A549 (cell line): Measurements from ENCODE around the gene FJX1. TPM values are rescaled to one million over a fixed set of nuclear protein-coding genes. Genes with fewer than 3 reads are reported as not detected.
"Not testable (repeated sequence)": the region's sequence is repeated elsewhere in the genome, so short reads cannot be mapped to it uniquely, and the experiment has no call there.

Experiments used
- ATAC-seq, 2 experiments: fragments of 200-7000 bp in 1 of 2; fragments of >200 bp in 1 of 2; cut with Nextera tagmentation in 1 of 2; cut with Tn5 transposase in 1 of 2; 3 replicates each; pipeline versions ENCODE4 v1.8.0 to v1.9.1; 2018 to 2020; ENCODE audit warnings: mild to moderate bottlenecking in 1 of 2, moderate library complexity in 1 of 2
- CTCF ChIA-PET: fragments of 300-600 bp; sonication (Branson Sonifier 250); formaldehyde crosslinking; extraction: SDS; loops from one replicate; lab custom pipeline; 2021; ENCODE audit warnings: antibody characterized with exemption, inconsistent platforms; lab: Yijun Ruan, JAX
- POLR2A ChIA-PET: fragments of 350-600 bp; formaldehyde crosslinking; extraction: SDS; loops from one replicate; lab custom pipeline; 2021; ENCODE audit warnings: antibody characterized with exemption, inconsistent platforms; lab: Yijun Ruan, JAX
- DNase-seq, 2 experiments: peaks; one replicate each; pipeline versions ENCODE4 v3.0.0 to v3.0.0-alpha.2; 2011 to 2016; ENCODE audit warnings: low read depth in 1 of 2, low spot score in 1 of 2
- FAIRE-seq: peaks from 2 replicates; lab custom pipeline; 2011; peaks lifted over from hg19 to GRCh38; lab: Jason Lieb, UNC
- H3K27ac ChIP-seq, 2 experiments: fragments of >200 bp; sonication (Bioruptor Twin); formaldehyde crosslinking; 3 replicates each; pipeline ENCODE4 v1.5.1; 2016 to 2017
- H3K4me1 ChIP-seq: fragments of >200 bp; sonication (Bioruptor Twin); formaldehyde crosslinking; 3 replicates; pipeline ENCODE4 v1.6.1; 2016
- H3K4me2 ChIP-seq: fragments of >200 bp; sonication (Bioruptor Twin); formaldehyde crosslinking; 3 replicates; pipeline ENCODE4 v1.6.1; 2016
- H3K4me3 ChIP-seq: fragments of >200 bp; sonication (Bioruptor Twin); formaldehyde crosslinking; 3 replicates; pipeline ENCODE4 v1.5.1; 2016
- H3K9me3 ChIP-seq: fragments of >200 bp; sonication (Bioruptor Twin); formaldehyde crosslinking; 3 replicates; pipeline ENCODE4 v1.6.1; 2016
- BCL3 ChIP-seq: fragments of >200 bp; sonication (Bioruptor Twin); formaldehyde crosslinking; IDR thresholded peaks from 3 replicates; pipeline ENCODE4 v1.6.1; 2016
- CBX2 ChIP-seq: fragments of 200-600 bp; sonication (generic); IDR thresholded peaks from 2 replicates; pipeline ENCODE4 v1.6.1; 2016; ENCODE audit warnings: low read depth, mild to moderate bottlenecking, borderline replicate concordance
- CHD4 ChIP-seq: fragments of 200-600 bp; sonication (generic); IDR thresholded peaks from 2 replicates; pipeline ENCODE4 v1.6.1; 2016; ENCODE audit warnings: antibody characterized with exemption, mild to moderate bottlenecking, borderline replicate concordance
- EHF ChIP-seq: fragments of 250-450 bp; sonication (Bioruptor Pico); IDR thresholded peaks from 2 replicates; pipeline ENCODE4 v1.5.0; 2020; ENCODE audit warnings: mild to moderate bottlenecking
- EHMT2 ChIP-seq: fragments of 200-600 bp; sonication (generic); IDR thresholded peaks from 2 replicates; pipeline ENCODE4 v1.6.1; 2016; ENCODE audit warnings: antibody characterized with exemption, low read depth, mild to moderate bottlenecking, moderate library complexity
- FOSB ChIP-seq: fragments of 250-450 bp; sonication (Bioruptor Pico); IDR thresholded peaks from 2 replicates; pipeline ENCODE4 v1.5.0; 2020; ENCODE audit warnings: mild to moderate bottlenecking, moderate library complexity
- FOXS1 ChIP-seq: fragments of 250-450 bp; sonication (Bioruptor Pico); IDR thresholded peaks from 2 replicates; pipeline ENCODE4 v1.5.0; 2020; ENCODE audit warnings: mild to moderate bottlenecking, moderate library complexity
- HDAC2 ChIP-seq: fragments of 200-600 bp; sonication (generic); IDR thresholded peaks from 2 replicates; pipeline ENCODE4 v1.6.1; 2016
- HOXA7 ChIP-seq: fragments of 250-450 bp; sonication (Bioruptor Pico); IDR thresholded peaks from 2 replicates; pipeline ENCODE4 v1.5.0; 2020; ENCODE audit warnings: mild to moderate bottlenecking, moderate library complexity
- JUN ChIP-seq, 2 experiments: fragments of >200 bp; sonication (Bioruptor Twin); formaldehyde crosslinking; IDR thresholded peaks; 2 replicates in 1 of 2; 3 replicates in 1 of 2; pipeline ENCODE4 v1.6.1; 2016 to 2017
- JUNB ChIP-seq: fragments of >200 bp; sonication (Bioruptor Twin); formaldehyde crosslinking; IDR thresholded peaks from 2 replicates; pipeline ENCODE4 v1.6.1; 2016
- NPAS2 ChIP-seq: fragments of 250-450 bp; sonication (Bioruptor Pico); IDR thresholded peaks from 2 replicates; pipeline ENCODE4 v1.8.0; 2022; ENCODE audit warnings: mild to moderate bottlenecking, moderate library complexity, borderline replicate concordance
- NR3C1 ChIP-seq: fragments of >200 bp; sonication (Bioruptor Twin); formaldehyde crosslinking; IDR thresholded peaks from 3 replicates; pipeline ENCODE4 v1.6.1; 2017
- PBX3 ChIP-seq: IDR thresholded peaks from 2 replicates; pipeline ENCODE4 v1.6.1; 2012
- RARB ChIP-seq: fragments of 250-450 bp; sonication (Bioruptor Pico); IDR thresholded peaks from 2 replicates; pipeline ENCODE4 v1.8.0; 2021; ENCODE audit warnings: mild to moderate bottlenecking, moderate library complexity
- RCOR1 ChIP-seq: fragments of 150-350 bp; IDR thresholded peaks from 2 replicates; pipeline ENCODE4 v1.6.1; 2014; ENCODE audit warnings: antibody characterized with exemption, low read length, low read depth
- SREBF2 ChIP-seq: fragments of 450-650 bp; IDR thresholded peaks from 2 replicates; pipeline ENCODE4 v1.6.1; 2014; ENCODE audit warnings: mild to moderate bottlenecking, moderate library complexity
- TFCP2L1 ChIP-seq: fragments of 250-450 bp; sonication (Bioruptor Pico); IDR thresholded peaks from 2 replicates; pipeline ENCODE4 v1.5.0; 2021; ENCODE audit warnings: mild to moderate bottlenecking
- ZC3H11A ChIP-seq: fragments of 450-650 bp; IDR thresholded peaks from 2 replicates; pipeline ENCODE4 v1.6.1; 2014; ENCODE audit warnings: antibody characterized with exemption, mild to moderate bottlenecking
- ZFP36 ChIP-seq: fragments of 450-650 bp; IDR thresholded peaks from 2 replicates; pipeline ENCODE4 v1.6.1; 2014; ENCODE audit warnings: borderline replicate concordance; ENCODE audit not compliant: partially characterized antibody
- WGBS: methylation state at CpG from one replicate; pipeline ENCODE4 v1.1.6; 2017; ENCODE audit errors: missing lambda C conversion rate; 5-methylcytosine and 5-hydroxymethylcytosine counted together
- polyA plus RNA-seq, 4 experiments: library from polyadenylated mRNA; depleted of rRNA in 3 of 4; stranded (reverse); fragments of >200 nt; fragmentation: RNase III in 1 of 4; extraction: RNeasy Plus Mini Kit Qiagen cat#74134 plus additional on column Dnase treatment in 1 of 4; gene quantifications; 2 replicates in 3 of 4; 3 replicates in 1 of 4; pipeline ENCODE4 v1.2.3, GENCODE V29; 2011 to 2017
- TF ChIP-seq, protein P1 (sequence below): fragments of 250-450 bp; sonication (Bioruptor Pico); IDR thresholded peaks from 2 replicates; pipeline ENCODE4 v1.5.0; 2020; ENCODE audit warnings: low read depth, mild to moderate bottlenecking, moderate library complexity
- TF ChIP-seq, protein P2 (sequence below): fragments of 450-650 bp; IDR thresholded peaks from 2 replicates; pipeline ENCODE4 v1.6.1; 2014; ENCODE audit warnings: antibody characterized with exemption

Gene FJX1
- polyA plus RNA-seq, 2 of the 4 experiments (the other 2 are of a cell fraction), result 7.1 to 14.5 TPM

DNA sequence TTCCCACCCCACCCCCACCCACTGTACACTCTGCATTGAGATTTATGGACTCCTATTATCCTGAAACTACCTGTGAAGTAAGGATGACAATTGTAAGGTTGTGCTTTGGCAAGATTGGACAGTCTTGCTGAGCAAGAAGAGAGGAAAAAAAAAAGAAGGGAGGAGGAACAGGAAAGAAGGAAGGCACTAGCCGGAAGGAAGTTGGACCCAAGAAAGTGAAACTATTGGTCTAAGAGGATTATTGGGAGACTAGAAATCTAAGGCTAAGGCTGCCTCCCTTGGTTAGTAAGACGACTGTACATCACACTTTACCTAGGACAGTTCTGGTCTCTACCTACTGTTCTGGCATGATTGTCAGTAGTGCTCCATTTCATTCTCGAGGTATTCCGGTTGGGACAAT lies 32.2 kb downstream of the FJX1 start:
- Histone ChIP-seq H3K4me1 (no peaks in the 10 kb centered on the region), H3K27ac (no peak overlapping the region), H3K4me3 (no peak overlapping the region), H3K4me2 (no peak overlapping the region), H3K9me3 (no peaks in the 10 kb centered on the region)
- POLR2A ChIA-PET, result no interaction called here
- FAIRE-seq (no peak), DNase-seq (no peak), ATAC-seq (no peak; a peak in 1 of 6 replicates)
- 72% methylated on average over 4 of the region's 4 CpGs for WGBS
- no peak for TF ChIP-seq HOXA7
- no peak for TF ChIP-seq NR3C1
- TF ChIP-seq, protein P1, sequence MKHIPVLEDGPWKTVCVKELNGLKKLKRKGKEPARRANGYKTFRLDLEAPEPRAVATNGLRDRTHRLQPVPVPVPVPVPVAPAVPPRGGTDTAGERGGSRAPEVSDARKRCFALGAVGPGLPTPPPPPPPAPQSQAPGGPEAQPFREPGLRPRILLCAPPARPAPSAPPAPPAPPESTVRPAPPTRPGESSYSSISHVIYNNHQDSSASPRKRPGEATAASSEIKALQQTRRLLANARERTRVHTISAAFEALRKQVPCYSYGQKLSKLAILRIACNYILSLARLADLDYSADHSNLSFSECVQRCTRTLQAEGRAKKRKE (CRISPR knock-in tag), result no peak
- no peak for TF ChIP-seq RCOR1
- TF ChIP-seq JUNB, result no peak
- no peak for TF ChIP-seq NPAS2 (CRISPR knock-in tag)
- no peak for TF ChIP-seq EHMT2
- no peak for TF ChIP-seq CBX2
- TF ChIP-seq BCL3, result no peak
- CTCF ChIA-PET, result interaction anchor here (1.4 kb wide), 1 partner anchor 35 kb away, joined by 3 read pairs; no protein-coding TSS in a partner anchor

DNA sequence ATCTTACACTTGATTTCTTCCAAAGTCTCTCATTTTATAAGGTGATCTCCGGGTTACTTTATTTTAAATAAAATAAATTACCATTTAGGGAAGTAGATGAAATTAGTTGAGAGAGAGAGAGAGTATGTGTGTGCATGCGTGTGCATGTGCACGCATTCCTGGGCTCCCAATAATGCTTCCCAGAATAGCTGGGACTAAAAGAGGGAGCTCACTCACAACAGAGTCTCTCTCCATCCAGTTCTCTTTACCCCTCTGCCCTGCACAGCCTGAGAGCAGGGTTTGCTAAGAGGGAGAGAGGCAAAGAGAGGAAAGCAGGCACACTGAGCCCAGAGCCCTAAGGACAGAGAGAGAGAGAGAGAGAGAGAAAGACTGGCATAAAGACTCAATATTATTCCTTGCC lies 33.0 kb downstream of the FJX1 start:
- 80% methylated on average over 3 of the region's 3 CpGs for WGBS
- no peak for TF ChIP-seq TFCP2L1 (CRISPR knock-in tag)
- no peak for TF ChIP-seq FOSB (CRISPR knock-in tag)
- H3K27ac ChIP-seq, result no peak overlapping the region
- H3K4me2 ChIP-seq, result no peak overlapping the region
- CTCF ChIA-PET, result interaction anchor here (1.1 to 1.4 kb wide), 2 partner anchors 12 to 35 kb away, joined by 3 read pairs; no protein-coding TSS in a partner anchor
- no peak for ATAC-seq
- FAIRE-seq, result no peak
- H3K4me1 ChIP-seq, result no peaks in the 10 kb centered on the region
- no peaks in the 10 kb centered on the region for H3K9me3 ChIP-seq
- no peak overlapping the region for H3K4me3 ChIP-seq
- POLR2A ChIA-PET, result no interaction called here
- DNase-seq, result no peak

GRCh38 chr11:35652786-35653185 lies 34.5 kb downstream of the FJX1 start:
- CTCF ChIA-PET, H3K27ac ChIP-seq: not testable (repeated sequence)
- 48% methylated on average over 5 of the region's 5 CpGs for WGBS

GRCh38 chr11:35654711-35655110 lies 36.5 kb downstream of the FJX1 start:
- ChIA-PET POLR2A (no interaction called here), CTCF (interaction anchor here (1.1 to 1.3 kb wide), 2 partner anchors 66 to 167 kb away, joined by 3 read pairs; no protein-coding TSS in a partner anchor)
- Histone ChIP-seq H3K9me3 (no peaks in the 10 kb centered on the region), H3K4me3 (no peak overlapping the region), H3K4me1 (no peaks in the 10 kb centered on the region), H3K27ac (no peak overlapping the region)
- WGBS, result 70% methylated on average over 6 of the region's 6 CpGs
- no peak for ATAC-seq
- FAIRE-seq, result no peak
- DNase-seq, result no peak
- TF ChIP-seq FOSB (CRISPR knock-in tag), result no peak
- no peak for TF ChIP-seq JUN (IDR thresholded peaks at IDR 0.05)
- TF ChIP-seq CHD4, result no peak
- TF ChIP-seq ZFP36, result no peak
- TF ChIP-seq HDAC2, result no peak
- no peak for TF ChIP-seq FOXS1 (CRISPR knock-in tag)
- no peak for TF ChIP-seq RARB (CRISPR knock-in tag)
- TF ChIP-seq, protein P2, sequence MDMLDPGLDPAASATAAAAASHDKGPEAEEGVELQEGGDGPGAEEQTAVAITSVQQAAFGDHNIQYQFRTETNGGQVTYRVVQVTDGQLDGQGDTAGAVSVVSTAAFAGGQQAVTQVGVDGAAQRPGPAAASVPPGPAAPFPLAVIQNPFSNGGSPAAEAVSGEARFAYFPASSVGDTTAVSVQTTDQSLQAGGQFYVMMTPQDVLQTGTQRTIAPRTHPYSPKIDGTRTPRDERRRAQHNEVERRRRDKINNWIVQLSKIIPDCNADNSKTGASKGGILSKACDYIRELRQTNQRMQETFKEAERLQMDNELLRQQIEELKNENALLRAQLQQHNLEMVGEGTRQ, result no peak
- TF ChIP-seq SREBF2, result no peak
- TF ChIP-seq EHF (CRISPR knock-in tag), result no peak
- TF ChIP-seq ZC3H11A, result no peak
- TF ChIP-seq EHMT2, result no peak
- no peak for TF ChIP-seq PBX3
- TF ChIP-seq, all 56 proteins: peak for 0
- no peak overlapping the region for H3K4me2 ChIP-seq

More at GRCh38 chr11:35652786-35653185, 34.5 kb downstream of the FJX1 start:
- FAIRE-seq, H3K4me3 ChIP-seq, DNase-seq, H3K4me2 ChIP-seq, H3K4me1 ChIP-seq, ATAC-seq, H3K9me3 ChIP-seq, POLR2A ChIA-PET: not testable (repeated sequence)
- TF ChIP-seq ZC3H11A, result peak; percentile 76
